Stimulated activated CD4-positive, alpha-beta T cell treated with anti-CD3 and anti-CD28 coated beads, TNF-alpha, amount 100 ng/mL, for 48 hours (primary cell): ENCODE data around the gene SELENOO.

ENCODE experiments used
- DNase-seq, 3 donors: peaks; one replicate each; pipeline ENCODE4 v3.0.0-alpha.2; 2020; ENCODE audit warnings: low read depth in 3 of 3

The SELENOO gene

DNA sequence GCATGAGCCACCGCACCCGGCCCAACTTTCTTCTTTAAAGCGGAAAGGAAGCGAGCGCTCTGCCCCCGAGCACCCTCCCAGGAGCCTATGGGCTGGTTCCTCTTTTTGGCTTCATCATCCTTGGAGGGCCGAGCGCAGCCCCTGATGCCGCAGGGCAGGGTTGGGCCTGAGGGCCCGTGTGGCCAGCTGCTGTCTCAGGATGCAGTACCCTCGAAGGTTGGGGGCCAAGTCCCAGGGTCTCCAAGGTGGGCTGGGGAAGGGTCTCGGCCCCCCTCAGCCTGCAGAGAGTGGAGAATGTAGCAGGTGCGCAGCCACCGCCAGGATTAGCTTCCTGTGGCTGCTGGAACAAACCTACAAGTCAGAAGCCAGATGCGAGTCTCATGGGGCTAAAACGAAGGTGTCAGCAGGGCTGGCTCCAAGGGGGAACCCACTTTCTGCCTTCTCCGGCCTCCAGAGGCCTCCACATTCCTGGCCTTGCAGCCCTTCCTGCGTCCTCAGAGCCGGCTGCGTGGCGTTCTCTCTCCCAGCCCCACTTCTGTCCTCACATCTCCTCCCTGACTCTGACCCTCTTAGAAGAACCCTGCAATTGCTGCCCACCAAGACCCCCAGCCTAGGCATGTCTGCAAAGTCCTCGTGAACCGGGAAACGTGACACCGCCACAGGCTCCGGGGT is 27.4 kb upstream of the SELENOO start:
- DNase-seq = no peak

DNA sequence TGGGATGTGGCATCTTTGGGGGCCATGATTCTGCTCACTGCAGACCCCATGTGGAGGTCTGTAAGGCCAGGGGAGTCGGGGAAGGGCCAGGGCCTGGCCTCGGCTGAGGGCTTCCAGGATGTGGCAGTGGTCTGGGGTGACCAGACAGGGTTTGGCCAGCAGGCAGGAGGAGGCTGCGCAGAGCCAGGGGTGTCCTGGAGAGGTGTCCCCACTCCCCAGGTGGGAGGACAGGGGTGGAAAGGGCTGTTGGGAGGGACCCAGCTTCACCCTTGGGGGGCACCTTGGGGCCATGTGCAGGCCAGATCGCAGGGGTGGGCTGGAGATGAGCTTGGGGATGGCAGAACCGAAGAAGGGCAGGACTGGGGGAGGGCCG is 26.8 kb upstream of the SELENOO start:
- no peak for DNase-seq

DNA sequence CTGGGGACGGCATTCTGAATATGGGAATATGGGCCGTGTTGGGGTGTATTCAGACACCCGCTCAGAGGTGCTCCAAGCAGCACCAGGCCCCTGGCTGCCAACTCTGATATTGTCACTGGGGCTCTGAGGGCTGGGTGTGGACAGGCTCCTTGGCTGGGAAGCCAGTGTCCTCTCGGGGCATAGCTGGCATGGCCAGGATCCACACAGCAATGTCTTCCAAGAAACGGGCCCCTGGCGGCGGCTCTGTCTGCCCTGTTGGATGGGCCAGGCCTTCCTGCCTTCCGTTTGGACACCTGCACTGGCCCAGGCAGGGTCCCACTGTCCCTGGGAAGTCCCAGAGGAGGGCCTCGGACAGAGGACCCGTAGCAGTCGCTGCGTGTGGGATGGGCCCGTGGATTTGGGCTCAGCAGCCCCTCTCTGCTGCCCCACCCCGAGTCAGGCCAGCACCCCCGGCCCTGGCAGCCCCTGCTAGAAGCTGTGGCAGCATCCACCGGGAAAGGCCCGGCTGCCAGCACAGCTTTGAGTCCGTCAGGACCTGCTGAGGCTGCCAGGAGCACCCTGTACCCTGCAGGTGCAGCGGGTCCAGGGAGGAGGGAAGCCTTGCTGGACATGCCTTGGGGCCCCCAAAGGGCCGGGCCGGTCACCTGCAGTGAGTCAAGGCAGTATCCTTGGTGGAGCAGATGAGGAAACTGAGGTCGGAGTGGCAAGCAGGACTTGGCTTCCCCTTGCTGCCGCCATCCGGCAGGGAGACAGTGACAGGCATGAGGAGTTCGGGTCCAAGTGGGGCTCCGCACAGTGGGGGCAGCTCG is 26.2 kb upstream of the SELENOO start:
- no peak for DNase-seq

DNA sequence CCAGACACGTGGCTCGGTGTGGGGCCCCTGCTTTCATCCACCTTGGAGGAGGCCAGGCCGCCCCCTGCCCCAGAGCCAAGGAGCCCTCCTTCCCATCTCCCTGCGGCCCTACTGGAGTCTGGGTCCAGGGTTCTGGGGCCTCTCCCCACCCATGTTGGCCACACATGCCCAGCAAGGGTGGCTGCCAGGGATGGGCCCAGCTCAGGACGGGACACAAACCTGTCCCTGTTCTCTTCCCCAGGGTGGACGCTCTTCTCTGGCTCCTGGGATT is 25.7 kb upstream of the SELENOO start:
- DNase-seq = no peak

DNA sequence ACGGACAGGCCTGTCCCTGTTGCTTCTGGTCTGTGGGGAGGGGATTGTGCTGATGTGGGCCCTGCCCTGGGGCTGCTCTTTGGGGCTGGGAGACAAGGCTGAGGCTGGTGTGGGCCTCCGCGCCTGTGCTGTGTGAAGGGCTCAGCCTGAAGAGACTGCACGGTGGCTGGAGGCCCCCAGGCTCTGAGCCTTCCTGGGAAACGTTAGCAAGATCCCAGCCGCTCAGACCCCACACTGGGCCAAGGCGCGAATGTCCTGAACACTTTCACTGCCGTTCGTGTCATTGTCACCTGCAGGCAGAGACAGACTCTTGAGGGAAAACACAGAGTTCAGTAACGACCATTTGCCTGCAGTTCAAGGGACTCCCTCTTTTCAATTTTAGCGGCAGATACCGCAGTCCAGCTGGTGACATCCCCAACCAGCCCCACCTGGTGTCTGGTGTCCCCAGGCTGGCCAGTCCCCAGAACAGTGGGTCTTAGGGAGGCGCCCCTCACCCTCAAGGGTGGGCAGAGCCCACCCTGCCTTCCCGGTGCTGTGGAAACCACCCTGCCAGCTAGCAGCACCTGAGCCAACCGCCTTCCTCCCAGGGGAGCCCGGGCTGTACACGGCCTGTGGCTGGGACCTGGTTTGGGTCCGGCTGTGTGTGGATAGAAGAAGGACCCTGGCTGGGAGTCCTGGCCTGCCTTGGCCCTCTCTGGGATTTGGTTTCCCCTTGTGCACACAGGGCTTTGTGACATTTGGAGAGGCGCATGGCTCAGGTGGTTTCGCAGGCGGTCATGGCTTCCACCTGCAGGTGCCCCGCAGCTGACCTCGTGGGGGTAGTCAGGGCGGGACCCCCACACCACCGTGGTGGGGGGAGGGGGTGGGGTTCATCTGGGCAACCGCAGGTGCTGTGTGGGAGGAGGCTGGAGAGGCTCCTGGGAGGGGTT is 24.6 kb upstream of the SELENOO start:
- DNase-seq = no peak

DNA sequence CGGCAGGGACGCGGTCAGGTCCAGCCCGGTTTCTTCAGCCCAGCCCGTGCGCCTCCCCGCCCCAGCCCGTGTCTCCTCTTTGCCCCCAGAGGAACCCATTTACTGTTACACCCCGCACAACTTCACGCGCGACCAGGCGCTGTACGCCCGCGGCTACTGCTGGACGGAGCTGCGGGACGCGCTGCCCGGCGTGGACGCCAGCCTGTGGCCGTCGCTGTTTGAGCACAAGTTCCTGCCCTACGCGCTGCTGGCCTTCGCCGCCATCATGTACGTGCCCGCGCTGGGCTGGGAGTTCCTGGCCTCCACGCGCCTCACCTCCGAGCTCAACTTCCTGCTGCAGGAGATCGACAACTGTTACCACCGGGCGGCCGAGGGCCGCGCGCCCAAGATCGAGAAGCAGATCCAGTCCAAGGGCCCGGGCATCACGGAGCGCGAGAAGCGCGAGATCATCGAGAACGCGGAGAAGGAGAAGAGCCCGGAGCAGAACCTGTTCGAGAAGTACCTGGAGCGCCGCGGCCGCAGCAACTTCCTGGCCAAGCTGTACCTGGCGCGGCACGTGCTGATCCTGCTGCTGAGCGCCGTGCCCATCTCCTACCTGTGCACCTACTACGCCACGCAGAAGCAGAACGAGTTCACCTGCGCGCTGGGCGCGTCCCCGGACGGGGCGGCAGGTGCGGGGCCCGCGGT is 23.8 kb upstream of the SELENOO start:
- DNase-seq = no peak

DNA sequence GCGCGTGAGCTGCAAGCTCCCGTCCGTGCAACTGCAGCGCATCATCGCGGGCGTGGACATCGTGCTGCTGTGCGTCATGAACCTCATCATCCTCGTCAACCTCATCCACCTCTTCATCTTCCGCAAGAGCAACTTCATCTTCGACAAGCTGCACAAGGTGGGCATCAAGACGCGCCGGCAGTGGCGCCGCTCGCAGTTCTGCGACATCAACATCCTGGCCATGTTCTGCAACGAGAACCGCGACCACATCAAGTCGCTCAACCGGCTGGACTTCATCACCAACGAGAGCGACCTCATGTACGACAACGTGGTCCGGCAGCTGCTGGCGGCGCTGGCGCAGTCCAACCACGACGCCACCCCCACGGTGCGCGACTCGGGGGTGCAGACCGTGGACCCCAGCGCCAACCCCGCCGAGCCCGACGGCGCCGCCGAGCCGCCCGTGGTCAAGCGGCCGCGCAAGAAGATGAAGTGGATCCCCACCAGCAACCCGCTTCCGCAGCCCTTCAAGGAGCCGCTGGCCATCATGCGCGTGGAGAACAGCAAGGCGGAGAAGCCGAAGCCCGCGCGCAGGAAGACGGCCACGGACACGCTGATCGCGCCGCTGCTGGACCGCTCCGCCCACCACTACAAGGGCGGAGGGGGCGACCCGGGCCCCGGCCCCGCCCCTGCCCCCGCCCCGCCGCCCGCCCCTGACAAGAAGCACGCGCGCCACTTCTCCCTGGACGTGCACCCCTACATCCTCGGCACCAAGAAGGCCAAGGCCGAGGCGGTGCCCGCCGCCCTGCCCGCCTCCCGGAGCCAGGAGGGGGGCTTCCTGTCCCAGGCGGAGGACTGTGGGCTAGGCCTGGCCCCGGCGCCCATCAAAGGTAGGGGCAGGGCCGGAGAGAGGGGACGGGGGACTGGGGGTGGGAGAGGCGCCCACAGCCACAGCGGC is 23.0 kb upstream of the SELENOO start:
- no peak for DNase-seq

DNA sequence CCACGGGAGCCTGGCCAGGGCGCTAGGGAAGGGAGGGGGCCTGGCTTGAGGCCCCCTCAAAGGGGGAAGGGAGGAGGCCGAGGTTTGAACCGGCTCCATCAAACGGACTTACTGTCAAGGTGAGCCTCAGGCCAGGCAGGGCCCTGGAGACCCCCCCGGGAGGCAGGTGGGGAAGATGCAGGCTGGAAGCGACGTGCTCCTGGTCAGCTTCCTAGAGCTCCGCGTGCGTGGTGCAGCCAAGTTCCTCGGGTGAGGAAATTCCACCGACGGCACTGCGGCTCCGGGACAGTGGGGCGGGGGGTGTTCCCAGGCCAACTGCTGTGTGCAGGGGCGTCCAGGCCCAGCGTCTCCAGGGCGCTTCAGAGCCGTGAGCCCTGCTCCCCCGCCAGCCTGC is 22.3 kb upstream of the SELENOO start:
- no peak for DNase-seq

DNA sequence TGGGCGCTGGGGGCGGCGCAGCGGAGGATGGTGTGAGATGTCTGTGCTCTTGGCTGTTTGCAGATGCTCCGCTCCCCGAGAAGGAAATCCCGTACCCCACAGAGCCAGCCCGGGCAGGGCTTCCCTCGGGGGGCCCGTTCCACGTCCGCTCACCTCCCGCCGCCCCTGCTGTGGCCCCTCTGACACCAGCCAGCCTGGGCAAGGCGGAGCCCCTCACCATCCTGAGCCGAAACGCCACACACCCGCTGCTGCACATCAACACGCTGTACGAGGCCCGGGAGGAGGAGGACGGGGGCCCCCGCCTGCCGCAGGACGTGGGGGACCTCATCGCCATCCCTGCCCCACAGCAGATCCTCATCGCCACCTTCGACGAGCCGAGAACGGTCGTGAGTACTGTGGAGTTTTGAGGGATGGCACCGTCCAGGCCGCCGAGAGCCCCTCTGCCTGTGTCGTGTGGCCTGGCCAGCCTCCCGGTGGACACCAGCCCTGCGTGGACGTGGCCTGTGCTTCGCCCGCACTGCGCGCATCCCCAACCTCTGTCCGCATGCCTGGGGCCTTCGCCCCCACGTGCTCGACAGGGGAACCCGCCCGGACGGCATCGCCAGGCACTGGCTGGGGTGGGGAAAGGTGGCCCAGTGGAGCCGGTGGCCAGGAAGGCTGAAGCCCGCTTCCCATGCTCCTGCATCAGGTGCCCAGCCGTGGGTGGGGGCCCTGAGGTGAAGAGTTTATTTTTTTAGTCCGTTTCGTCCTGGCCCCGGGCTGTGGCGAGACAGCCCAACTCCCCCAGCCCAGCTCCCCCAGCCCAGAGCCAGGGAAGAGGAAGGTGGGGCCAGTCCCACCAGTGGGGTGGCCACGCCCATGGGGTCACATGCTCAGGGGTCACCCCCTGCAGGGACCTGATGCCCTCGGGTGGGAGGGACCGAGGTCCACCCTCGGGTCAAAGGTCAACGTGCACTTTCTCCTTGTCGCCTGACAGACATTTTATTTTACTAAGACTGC is 21.6 kb upstream of the SELENOO start:
- DNase-seq = no peak

DNA sequence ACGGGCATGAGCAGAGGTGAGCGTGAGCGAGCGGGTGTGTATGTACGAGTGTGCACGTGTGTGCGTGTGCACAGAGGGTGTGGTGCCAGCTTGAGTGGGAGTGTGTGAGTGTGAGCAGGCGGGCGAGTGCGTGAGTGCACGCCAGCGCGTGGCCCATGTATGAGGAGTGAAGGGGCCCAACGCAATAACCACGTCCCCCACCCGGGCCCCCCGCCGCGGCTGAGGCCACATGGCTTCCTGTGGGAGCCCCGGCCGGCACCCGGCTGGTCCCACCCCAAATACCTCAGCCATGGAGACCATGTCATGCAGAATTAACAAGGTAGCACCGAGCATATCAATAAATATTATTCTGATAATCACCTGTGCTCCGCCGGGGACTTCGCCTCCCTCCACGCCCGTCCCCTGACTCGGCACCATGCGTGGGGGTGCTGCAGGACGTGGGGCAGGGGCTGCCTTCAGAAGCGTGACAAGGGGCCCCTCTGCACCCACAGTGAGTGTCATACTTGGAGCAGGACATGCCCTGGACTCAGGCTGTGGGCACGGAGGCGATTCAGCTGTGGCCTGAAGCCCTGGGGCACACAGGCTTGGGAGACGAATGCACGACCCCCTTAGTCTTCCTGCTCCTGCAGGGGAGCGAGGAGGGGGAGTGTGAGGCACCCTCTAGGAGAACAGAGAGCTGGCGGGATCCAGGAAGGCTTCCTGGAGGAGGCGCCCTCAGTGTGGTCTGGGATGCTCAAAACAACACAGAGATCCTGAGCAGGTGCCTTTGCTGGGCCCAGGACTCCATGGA is 20.7 kb upstream of the SELENOO start:
- DNase-seq = no peak

DNA sequence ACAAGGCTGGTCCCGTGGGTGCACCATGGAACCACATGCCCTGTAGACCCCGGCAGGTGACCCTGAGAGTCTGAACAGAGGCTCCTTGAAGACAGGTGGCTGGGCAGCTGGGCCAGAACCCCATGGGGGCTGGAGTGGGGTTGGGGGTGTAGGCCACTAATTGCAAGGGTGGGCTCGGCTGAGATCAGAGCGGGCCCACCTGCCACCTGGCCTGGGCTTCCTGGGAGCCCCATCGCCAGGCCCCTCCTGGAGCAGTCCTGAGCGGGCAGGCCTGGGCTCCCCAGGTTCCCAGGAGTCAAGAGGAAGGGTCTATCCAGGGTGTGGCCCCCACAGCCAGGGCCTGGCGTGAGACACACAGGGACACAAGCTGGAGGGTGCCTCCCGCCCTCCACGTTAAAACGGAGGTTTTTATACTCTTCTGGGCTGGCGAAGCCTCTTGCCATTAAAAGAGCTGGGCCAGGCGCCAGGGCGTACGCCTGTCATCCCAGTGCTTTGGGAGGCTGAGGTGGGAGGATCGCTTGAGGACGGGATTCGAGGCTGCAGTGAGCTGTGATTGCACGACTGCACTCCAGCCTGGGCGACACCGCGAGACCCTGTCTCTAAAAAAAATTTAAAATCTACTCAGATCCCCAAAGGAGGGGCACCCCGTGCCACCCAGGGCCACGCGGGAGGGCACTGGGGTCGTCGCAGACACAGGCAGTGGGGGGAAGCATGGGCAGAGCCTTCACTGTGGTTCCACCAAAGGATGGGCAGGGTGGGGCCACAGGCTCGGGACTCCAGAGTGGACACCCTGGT is 19.9 kb upstream of the SELENOO start:
- DNase-seq = no peak

DNA sequence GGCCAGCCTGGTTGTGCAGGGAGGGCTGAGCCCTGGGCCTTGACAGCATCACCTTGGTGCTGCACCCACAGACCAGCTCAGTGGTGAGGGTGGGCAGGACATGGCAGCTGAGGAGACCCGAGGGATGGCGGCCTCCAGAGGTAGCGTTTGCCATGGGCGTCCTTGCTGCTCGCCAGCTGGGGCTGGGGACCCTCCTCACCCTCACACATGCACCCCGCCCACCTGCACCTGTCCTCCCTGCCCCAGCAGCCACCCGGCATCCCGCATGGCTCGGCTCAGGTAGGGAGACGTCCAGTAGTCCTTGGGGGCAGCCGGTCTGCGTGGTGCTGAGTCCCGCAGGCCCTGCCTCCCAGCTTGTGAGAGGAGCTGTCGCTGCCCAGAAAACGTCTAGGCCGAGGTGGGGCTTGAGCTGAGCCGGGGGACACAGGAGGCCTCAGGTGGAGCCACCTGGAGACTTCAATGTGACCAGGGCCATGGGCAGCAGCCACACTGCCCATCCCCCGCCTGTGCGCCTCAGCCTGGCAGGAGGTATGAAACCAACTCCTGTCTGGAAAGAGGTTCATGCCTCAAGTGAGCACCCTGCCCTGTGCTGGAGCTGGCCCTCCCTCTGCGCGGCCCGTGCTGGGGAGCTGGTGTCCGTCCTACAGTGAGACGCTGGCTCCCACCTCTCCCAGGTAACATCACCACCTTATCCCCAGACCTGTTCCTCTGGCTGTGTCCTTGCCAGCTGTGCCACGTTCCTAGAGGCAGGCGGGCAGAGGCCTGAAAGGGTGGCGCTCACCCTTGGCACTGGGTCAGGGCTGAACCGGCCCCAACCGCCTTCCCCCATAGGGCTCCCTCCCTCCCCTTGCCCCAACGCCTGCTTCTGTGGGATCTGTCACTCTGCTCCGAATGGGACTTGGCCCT is 18.4 kb upstream of the SELENOO start:
- no peak for DNase-seq

DNA sequence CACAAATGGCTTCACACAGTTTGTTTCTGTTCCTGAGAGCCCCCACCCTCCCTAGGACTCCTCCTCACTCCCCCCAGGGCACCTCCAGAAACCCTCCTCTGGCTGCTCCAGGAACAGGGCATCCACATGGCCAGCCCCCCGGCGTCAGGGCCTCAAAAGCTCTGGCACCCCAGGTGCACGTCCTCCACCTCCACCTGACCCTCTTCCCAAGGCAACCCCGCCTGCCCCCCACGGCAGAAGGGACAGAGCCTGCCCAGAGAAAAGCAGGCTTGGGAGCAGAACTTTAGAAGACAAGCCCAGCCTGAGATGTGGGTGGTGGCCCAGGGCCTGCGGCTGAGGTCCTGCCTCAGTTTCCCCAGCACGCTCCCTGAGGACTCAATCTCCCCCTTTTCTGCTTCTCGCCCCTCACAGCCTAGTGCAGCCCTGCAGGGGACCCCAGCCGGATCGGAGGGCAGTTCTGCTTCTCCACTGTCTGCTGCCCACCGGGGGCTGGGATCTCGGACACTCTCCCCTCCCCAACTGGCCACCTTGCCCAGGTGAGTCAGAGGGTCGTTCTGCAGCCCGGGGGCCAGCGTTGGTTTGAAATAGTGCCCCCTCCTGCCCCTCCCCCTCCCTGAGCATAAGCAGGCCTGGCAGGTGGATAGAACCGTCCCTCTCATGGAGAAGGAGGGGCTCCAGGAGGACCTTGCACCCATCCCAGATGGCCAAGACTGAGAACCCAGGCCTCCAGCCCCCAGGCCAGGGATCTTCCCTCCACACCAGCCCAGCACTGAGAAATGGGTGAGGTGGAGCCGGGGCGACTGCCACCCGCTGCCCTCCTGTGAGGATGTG is 17.5 kb upstream of the SELENOO start:
- no peak for DNase-seq

DNA sequence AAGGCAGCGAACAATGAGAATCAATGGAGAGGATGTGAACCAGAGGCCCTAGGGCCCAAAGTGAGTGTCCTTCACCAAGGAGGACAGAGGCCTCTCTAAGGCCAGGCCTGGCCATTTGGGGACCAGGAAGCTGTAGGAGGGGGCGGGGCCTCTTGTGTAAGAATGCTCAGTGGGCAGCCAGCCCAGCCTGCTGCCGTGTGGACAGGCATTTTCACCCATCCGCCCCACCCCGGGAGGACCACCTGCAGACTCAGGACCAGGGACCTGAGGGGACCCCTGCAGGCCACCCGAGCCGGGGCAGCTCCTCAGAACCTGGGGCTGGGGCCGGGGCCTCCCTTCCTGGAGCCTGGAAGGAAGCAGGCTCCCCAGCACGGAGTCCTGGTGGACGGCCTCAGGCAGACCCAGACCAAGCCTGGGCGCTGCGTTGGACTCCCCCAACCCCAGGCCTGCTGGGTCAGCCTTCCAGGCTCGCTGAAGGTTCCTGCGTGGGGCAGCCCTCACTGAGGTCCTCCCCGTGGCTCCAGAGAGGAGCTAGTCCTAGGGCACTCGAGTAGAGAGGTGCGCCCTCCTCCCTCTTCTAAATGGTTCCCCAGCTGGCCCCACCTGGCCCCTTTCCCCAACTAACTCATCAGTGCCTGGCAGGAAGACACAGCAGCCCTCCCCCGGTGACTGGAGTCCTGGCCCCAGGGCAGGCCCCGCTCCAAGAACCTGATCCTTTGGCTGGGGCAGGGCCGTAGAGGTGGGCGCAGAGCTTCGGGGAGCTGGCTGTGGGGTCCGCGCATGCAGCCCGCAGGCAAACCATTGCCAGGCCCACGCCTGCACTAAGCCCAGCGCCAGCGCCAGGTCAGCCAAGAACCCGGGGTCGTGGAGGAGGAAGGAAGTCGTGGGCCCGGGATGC is 16.6 kb upstream of the SELENOO start:
- DNase-seq = no peak

DNA sequence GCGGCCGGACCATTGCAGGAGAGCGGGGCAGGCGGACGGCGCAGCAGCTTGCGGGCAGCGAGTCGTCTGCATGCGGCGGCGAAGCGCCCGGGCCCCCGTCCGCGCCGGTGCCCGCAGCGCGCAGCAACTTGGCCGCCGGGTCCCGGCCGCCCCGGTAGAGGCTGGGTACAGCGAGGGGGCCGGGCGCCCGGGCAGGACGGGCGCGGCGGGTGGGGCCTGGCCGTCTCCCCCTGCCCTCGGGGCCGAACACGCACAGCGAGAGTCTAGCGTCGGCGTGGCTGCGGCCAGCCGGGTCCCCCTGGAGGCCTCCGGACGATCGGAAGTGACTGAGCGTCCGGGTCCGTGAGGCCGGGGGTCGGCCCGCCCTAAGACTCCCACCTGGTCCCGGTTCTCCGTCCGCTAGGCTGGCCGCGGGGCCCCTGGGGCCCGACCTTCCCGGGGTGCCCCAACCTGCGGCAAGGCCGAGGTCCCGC is 15.9 kb upstream of the SELENOO start:
- DNase-seq = no peak
